ENCODE measurements around the gene PRICKLE2.

DNA sequence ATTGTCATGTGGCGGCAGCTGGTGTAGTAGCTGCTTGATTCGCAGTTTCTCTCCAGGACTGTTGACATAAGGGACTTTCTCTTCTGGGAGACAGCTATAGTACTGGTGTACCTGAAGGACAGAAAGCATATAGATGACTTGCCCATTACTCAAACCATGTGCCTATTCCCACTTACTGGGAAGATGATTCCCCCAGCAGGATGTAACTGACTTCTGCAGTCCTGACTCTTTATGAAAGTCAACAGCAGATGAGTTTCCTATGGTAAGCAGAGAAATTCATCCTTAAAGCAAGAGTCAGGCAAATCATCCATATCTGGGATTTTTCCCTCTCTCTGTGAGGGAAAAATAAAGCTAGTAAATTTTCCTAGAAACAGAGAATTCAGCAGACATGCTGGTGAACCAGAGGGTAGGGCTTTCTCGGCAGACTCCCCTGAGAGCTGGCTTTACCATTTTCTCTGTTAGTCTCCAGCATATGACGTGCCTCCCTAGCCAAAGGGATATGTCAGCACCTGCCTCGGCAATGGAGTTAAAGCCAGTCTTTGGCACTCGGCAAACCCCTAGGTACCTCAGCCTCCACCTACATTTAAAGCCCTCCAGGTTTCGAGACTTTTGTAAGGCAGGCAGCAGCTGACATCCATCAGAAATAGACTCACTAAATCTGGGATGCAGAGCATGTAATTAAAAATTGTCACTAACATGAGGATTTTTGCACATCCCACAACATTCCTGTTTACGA, 62.1 kb downstream of the PRICKLE2 start:
- no peak for TF ChIP-seq GATA2 (IDR thresholded peaks at IDR 0.05; ENCODE audit: low read depth, low read length)
- TF ChIP-seq GATA3 (IDR thresholded peaks at IDR 0.05; ENCODE audit: low read depth, low read length): no peak
